Medulla oblongata (tissue), 1 donor: ENCODE results near the gene TP53I3.
"Not testable (repeated sequence)": the region's sequence is repeated elsewhere in the genome, so short reads cannot be mapped to it uniquely, and the experiment has no call there.

Experiments used
- DNase-seq: peaks from one replicate; pipeline ENCODE4 v3.0.0-alpha.2; 2015; ENCODE audit errors: extremely low spot score

The TP53I3 gene, protein sequence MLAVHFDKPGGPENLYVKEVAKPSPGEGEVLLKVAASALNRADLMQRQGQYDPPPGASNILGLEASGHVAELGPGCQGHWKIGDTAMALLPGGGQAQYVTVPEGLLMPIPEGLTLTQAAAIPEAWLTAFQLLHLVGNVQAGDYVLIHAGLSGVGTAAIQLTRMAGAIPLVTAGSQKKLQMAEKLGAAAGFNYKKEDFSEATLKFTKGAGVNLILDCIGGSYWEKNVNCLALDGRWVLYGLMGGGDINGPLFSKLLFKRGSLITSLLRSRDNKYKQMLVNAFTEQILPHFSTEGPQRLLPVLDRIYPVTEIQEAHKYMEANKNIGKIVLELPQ

DNA sequence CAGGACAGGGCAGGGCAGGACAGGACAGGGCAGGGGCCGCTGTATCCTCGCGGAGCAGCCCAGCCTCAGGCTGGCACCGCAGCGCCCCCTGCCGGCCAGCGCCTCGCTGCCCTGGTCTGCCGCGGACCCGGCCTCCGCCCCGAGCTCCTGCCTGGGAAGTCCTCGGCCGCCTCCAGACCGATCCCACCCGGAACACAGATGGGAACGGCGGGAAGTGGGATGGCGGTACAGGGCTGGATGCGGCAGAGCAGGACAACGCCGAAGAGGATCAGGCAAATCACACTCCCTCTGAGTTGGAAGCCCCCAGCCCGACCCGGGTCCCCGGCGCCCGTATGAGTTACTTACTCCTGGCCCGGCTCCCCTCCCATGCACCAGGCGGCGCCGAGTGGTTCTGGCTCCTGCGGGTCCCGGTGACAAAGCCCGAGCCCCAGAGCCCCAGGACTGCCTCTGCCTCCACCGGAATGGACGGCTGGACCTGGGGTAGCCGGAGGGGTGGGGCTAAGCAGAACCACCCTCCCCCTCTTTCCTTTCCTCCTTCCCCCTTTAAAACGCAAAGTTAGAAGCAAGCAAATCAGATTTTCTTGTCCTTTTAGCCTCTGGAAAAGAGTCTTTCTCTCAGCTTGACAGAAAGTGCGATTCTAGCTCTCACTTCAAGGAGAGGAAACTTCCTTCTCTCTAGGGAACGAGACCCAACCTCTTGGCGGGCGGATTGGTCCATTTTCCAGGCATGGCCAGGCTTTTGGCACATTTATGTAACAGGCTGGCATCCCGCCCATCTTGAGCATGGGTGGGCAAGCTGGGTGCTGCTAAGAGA is at the start of gene TP53I3:
TSS of gene TP53I3 (minus strand) at position 449 of the 814 bp plus-strand sequence. CDS start 508 bp downstream, outside the sequence.
- DNase-seq = peak; percentile 83

DNA sequence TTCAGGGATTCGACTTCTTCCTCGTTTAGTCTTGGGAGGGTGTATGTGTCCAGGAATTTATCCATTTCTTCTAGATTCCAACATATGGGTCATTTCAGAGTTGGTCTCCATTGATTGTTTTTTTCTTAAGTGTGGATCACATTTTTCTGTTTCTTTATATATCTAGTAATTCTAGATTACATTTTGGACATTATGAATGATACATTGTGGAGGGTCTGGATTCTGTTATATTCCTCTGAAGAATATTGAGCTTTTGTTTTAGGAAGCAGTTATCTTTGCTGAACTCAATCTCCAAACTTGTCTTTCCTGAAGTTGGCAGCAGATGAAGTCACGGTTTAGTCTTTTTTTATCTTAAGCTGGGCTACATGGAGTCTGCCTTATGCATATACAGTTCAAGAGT is 47.9 kb upstream of the TP53I3 start:
- no peak for DNase-seq

DNA sequence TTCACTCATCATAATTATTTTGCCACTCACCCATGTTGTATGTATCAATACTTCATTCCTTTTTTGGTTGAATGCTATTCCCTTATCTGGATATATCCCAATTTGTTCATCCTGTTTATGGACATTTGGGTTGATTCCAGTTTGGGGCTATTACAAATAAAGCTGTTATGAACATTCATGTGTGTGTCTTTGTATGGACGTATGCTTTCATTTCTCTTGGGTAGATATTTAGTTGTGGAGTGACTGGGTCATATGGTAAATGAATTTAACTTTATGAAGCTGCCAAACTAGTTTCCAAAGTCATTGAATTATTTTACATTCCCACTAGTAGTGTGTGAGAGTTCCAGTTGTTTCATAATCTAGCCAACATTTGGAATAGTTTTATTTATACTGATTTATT is 41.3 kb upstream of the TP53I3 start:
- no peak for DNase-seq

DNA sequence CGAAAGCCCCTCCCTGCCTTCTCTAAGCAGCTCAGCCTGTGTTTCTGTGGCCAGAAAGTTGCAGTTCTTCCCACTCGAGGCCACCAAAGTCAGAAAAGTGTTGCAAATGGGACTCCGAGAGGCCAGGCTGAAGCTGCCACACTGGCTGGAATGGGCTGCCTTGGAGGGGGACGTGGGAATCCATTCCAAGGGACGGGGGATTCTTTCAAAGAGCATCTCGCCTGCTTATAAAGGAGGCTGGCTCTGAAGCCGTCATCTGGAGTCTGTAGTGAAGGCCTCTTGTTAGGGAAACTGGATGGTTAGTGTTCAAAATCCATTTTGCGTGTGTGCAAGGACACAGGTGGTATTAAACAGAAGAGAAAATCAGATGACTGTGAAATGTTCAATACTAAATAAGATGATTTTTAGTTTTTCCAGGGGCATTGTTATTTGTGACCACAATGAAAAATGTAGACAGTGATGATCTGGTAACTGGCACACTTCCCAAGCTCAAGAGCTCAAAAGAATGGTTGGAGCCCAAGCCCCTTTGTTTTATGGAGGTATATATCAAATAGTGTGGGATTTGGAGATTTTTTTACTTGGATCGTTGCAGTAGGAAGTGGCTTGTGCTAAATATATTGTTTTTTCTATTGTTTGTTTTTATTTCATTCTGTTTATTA is 39.4 kb upstream of the TP53I3 start:
- DNase-seq = peak; percentile 66

DNA sequence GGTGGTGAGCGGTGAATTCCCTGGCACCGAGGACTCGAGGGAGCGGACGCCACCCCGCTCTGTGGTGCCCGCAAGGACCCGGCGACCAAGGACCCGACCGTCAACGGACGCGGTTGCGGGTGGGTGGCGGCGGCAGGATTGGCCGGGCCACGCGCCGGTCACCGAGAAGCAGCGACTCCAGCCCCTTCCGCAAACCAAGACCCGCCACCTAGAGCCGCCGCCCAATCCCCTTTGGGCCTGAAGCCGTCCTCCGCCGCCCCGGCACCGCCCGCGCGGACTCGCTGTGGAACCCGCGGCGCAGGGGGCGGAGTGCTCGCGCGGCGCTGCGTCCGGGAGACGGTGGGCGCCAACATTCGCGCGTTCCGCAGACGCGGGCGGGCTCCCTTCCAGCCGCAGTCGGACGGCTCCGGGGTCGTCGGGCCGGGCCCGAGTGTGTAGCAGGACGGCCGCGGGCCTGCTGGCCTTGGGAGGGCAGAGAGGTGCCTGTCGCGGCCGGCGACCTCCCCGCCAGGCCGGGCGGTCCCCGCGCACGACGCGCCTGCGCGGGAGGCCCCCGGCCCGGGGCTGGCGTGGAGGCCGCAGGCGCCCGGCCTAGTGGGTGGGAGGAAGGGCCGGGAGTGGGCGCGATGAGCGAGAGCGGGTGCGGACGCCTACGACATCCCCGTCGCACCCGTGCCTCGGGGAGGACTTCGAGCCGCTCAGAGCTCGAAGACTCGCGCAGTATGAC is 38.7 kb upstream of the TP53I3 start, which contains the start of the genes FAM228B and PFN4:
TSS of gene FAM228B (plus strand) at position 275 of the 727 bp plus-strand sequence. CDS start 893 bp downstream, outside the sequence.
TSS of gene PFN4 (minus strand) at position 140 of the 727 bp plus-strand sequence. CDS start 799 bp downstream, outside the sequence.
- DNase-seq = peak; percentile 87

DNA sequence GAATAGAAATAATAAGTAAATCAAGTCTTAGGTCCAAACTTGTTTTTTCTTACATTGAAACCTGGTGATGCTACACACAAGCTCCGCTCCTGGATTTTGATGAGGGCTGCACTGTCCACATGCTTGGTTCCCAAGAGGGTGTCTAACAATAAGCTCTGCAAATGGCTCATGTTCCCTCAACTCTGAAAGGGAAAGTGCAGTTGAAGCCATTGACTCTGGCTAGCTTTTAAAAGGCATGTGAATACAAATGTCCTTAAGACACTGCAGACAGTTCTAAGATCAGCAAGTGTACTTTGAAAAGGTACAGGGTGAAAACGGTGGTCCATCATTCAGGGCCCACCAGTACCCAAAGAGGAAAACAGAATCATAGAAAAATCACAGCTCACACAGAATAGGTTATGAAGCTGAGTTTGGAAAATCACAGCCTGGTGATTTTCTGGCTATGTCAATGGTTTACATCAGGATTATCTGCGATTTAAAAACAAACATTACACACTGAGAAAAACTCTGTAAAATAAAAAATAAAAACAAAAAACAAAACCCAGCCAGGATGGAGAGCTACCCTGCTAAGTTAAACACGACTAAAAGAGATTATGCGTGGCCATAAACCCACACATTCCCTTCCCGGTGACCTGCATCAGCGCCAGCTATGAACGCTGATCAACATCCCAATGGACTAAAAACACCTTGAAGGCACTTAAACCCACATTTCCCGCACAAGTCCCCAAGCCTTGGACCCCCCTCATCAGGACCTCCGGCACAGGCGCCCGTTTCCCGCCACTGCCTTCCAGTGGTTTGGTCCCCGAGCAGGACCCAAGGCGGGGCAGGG is 37.9 kb upstream of the TP53I3 start:
- DNase-seq = peak; percentile 47

DNA sequence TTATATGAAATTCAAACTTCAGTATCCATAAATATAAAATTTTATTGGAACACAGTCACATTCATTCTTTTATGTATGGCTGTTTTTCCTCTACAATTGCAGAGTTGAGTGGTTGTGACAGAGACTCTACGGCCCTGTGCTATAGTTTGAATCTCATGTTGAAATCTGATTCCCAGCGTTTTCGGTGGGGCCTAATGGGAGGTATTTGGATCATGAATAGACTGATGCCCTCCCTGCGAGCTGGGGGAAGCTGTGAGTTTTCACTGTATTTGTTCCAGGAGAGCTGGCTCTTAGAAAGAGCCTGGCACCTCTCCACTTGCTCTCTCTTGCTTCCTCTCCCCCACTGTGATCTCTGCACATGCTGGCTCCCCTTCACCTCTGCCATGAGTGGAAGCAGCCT is 36.8 kb upstream of the TP53I3 start:
- DNase-seq = peak; percentile 14

DNA sequence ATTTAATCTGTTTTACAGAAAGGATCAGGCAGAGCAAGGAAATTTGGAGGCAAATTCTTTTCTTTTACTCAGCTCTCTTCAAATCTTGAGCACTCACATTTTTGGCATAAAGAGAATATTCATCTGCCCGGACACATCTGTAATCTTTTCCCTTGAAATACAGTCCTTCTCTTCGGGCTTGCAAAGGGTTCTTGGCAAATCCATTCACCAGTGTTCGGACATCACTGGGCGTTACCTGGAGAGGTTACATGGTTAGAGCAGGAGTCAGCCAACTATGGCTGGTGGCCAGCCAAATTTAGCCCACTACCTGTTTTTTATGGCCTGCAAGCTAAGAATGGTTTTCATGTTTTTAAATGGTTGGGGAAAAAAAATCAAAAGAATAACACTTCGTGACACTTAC is 36.4 kb upstream of the TP53I3 start:
- DNase-seq = no peak

DNA sequence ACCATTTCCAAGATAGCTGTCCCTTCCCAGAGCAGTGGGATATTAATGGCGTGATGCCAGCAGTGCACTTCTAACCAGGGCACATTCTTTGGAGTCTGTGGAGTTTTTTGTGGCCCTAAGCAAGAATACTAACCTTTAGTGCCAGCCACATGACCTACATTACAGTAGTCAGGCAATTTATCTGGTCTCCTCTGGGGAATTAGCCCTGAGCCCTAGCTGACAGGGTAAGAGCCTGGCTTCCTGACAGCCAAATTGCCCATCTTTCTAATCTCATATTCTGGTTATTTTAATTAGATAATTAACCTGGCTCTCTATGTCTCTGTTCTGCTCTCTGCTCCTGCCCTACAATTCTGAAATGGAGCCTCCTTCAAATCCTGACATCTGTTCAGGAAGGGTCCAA is 33.3 kb upstream of the TP53I3 start:
- DNase-seq = no peak

DNA sequence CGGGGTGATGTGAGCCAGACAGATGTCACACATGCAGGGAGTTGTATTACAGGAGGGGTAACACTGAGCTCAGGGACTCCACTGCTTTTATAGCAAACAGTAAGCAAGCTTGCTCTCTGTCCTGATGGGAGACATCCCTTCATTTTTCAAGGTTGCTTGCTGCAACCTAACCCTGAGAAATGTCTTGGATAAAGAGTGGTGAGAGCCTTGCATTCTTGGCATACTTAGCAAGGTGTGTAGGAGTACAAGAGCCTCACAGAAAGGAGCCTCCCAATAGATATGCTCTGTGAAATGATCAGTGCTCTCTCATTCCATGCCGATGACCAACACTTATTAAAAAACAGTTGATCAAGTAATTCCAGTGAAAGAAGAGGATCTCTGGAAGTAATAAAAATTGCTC is 30.4 kb upstream of the TP53I3 start:
- DNase-seq = no peak

DNA sequence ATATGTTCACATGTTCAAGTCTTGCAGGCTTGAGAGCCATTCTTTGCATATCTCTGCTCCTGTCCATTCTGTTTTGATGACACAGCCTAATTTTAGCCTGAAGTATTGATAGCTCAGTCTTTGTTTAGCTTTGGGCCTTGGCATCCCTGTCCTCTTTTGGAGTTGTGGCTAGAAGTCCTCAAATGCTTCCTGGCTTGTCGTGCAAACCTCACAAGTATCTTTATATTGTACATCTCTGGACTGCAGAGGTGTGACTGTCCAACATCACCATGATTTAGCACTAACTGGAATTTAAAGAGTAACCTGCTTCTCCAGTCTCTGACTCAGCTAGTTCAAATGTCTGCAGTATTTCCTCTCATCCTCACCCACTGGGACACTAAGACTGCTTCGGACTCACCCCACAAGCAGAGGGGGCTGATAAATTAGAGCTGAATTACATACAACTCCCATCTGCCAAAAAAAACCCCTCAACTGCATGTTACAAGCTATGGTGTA is 26.8 kb upstream of the TP53I3 start:
- no peak for DNase-seq

DNA sequence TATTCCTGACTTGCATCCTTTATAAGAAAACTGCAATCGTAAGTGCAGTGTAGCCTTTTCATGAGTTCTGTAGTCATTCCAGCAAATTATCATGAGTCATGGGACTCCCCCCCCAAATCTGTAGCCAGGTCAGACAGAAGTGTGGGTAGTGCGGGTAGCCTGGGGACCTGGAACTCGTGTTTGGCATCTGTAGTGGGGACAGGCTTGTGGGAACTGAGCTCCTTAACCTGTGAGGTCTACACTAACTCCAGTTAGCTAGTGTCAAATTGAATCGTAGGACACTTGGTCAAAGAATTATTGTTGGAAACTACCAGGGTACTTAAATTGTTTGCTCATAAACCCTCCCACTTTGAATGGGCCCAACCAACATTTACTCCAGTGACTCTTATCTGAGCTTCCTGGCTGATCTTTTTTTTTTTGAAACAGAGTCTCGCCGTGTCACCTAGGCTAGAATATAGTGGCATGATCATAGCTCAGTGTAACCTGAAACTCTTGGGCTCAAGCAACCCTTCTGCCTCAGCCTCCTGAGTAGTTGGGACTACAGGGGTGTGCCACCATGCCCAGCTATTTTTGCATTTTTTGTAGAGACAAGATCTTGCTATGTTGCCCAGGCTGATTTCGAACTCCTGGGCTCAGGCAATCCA is 26.1 kb upstream of the TP53I3 start:
- DNase-seq = no peak

DNA sequence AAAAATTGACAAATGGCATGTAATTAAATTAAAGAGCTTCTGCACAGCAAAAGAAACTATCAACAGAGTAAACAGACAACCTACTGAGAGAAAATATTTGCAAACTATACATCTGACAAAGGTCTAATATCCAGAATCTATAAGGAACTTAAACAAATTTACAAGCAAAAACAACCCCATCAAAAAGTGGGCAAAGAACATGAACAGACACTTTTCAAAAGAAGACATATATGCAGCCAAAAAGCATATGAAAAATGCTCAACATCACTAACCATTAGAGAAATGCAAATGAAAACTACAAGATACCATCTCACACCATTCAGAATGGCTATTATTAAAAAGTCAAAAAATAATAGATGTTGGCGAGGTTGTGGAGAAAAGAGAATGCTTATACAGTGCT is 24.8 kb upstream of the TP53I3 start:
- not testable (repeated sequence) for DNase-seq

DNA sequence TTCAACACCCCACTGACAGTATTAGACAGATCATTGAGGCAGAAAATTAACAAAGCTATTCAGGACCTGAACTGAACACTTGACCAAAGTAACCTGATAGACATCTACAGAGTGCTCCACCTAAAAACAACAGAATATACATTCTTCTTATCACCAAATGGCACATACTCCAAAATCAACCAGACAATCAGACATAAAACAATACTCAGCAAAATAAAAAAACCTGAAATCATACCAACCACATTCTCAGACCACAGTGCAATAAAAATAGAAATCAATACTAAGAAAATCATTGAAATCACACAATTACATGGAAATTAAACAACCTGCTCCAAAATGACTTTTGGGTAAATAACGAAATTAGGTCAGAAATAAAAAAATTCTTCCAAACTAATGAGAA is 22.7 kb upstream of the TP53I3 start:
- no peak for DNase-seq

DNA sequence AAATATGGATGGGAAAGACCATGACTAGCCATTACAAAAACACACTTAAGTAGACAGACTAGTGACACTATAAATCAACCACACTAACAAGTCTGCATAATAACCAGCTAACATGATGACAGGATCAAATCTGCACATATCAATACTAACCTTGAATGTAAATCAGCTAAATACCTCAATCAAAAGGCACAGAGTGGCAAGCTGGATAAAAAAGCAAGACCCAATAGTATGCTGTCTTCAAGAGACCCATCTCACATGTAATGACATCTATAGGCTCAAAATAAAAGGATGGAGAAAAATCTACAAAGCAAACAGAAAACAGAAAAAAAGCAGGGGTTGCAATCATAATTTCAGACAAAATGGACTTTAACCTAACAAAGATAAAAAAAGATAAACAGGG is 22.2 kb upstream of the TP53I3 start:
- no peak for DNase-seq

DNA sequence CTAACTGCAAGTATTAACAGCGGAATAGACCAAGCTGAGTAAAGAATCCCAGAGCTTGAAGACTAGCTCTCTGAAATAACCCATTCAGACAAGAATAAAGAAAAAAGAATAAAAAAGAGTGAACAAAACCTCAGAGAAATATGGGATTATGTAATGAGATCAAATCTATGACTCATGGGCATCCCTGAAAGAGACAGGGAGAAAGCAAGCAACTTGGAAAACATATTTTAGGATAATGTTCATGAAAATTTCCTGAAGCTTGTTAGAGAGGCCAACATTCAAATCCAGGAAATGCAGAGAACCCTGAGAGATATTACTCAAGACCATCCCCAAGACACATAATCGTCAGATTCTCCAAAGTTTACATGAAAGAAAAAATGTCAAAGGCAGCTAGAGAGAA is 21.2 kb upstream of the TP53I3 start:
- DNase-seq = no peak

DNA sequence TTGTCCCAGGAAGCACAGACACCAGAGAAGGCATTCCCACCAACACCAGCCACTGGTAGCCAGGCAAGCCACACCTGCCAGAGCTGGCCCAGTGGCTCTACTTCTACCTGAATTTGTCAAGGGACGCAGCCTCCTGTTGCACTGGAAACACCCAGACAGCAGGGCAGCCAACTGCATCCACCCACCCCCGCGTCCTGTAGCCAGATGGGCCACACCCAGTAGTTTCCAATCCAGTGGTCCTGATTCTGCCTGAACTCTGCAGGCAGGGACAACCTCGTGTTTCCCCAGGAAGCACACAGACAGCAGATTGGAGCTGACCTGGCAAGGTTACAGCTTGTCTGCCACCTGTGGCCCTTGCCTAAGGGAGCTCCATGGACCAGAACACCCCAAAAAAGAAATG is 20.3 kb upstream of the TP53I3 start:
- no peak for DNase-seq

DNA sequence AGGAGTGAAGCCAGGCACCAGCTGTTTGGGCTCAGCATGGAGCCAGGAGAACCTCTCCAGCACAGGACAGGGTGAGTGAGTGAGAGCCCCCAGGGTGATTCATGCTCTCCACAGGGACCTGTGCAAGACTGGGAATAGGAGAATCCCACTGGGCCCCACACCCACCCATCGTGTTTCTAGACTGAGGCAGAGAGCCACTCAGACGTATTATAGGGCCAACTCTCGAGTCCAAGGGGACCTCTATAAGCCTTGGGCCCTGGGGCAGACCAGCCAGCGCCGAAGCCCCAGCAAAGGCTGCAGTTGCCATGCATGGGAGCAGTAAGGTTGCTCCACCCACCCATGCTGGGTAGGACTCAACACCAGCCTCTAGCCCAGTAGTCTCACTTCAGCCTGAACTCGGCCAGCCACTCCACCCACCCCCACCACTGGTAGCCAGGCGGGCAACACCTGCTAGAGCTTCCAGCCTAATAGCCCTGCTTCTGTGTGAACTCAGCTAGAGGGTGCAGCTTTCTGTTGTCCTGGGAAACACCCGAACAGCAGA is 19.5 kb upstream of the TP53I3 start:
- DNase-seq = no peak

DNA sequence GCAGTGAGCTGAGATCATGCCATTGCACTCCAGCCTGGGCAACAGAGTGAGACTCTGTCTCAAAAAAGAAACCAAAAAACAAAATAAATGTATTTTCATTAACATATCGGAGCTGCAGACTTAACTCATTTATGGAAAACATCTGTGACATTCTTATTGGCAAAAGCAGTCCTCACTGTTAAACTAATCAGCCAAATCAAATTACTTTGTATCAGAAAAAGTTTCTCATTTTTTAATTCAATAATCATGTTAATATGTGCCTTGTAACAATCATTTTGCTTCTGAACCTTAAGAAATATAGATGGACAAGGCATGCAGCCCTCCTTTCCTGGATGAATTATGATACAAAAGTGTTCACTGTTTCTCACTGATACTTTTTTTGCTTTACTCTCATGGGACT is 18.0 kb upstream of the TP53I3 start:
- no peak for DNase-seq

DNA sequence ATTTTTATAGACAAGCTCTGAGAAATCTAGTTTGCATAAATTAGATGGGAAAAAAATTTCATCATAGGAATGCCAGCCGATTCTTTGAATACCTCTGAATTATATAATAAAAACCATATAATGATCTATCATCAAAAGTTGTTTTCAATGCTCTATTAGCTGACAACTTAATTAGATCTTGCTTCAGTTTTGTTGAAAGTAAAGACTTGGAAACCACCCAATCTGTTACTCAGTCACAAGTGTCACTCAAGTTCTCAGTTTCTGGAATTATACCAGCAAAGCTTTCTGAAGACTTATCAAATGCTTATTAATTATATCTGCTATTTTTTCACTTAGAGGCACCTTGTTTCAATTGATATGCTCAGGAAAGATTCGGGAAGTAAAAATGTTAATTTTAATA is 17.4 kb upstream of the TP53I3 start:
- no peak for DNase-seq
